ENCODE measurements around the gene TMCO5A.

- TF ChIP-seq EZH2phosphoT487 (IDR thresholded peaks at IDR 0.05; ENCODE audit: low read length): no peak
- TF ChIP-seq CTCF (IDR thresholded peaks at IDR 0.05; ENCODE audit: low read length): peak; percentile 28
- no peak for TF ChIP-seq EZH2 (optimal IDR thresholded peaks at IDR 0.05; ENCODE audit: low read depth, low read length)
Observed at GRCh38 chr15:37981775-37982174, 47.3 kb downstream of the TMCO5A start.

Data from MM.1S (cell line).